Measurements from ENCODE around the gene PIGU.

Gene PIGU

DNA sequence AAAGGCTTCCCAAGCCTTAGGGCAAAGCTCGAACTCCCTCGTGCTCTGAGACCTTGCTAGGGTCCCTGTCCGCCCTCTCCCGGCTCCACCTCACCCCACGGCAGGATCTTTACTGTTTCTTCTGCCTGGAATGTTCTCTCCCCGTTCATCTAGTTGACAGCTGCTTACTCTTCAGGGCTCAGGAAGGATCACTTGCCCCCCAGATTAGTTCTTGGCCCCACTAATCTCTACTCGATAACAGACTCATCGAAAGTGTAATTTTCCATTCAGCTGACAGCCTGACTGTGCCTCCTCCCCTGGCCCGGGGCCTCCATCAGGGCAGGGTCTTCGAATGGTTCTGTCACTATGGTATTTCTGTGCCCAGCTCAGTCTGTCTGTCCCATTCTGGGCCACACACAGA is 115.2 kb downstream of the PIGU start:
- peaks cover 3% of the 10 kb centered on the region for H3K4me1 ChIP-seq (ENCODE audit: control insufficient read depth, insufficient read depth, low read length, poor library complexity, severe bottlenecking)
- no peak overlapping the region for H3K4me3 ChIP-seq (ENCODE audit: insufficient read depth, low read depth, low read length, poor library complexity, severe bottlenecking)
- DNase-seq: no peak
- H3K9me3 ChIP-seq (ENCODE audit: control insufficient read depth, low read length): no peaks in the 10 kb centered on the region
- H3K27me3 ChIP-seq (replicated peaks; ENCODE audit: control insufficient read depth, insufficient read depth, low read length, poor library complexity, severe bottlenecking): no peaks in the 10 kb centered on the region
- H3K36me3 ChIP-seq (ENCODE audit: control insufficient read depth, insufficient read depth, low read length): no peaks in the 10 kb centered on the region
- no peak overlapping the region for H3K27ac ChIP-seq (ENCODE audit: insufficient read depth, low read length, poor library complexity, severe bottlenecking)

DNA sequence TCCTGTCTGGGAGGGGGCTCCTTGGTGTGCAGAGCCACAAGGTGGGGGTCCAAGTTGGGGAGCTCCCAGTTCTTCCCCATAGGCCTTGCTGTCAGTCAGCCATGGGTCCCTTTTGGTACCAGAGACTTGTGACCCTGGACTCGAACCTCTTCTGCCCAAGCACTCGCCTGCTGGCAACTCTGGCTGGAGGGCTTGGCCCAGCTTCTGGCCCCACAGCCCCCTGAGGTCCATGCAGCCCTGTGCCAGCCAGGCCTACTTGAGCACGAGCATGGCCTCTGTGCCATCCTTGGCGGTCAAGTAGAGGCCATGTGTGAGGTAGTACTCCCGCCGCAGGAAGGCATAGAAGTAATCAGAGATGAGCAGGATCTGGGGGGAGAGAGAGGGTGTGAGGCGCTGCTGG is 116.3 kb downstream of the PIGU start:
- Histone ChIP-seq H3K27me3 (replicated peaks; ENCODE audit: control insufficient read depth, insufficient read depth, low read length, poor library complexity, severe bottlenecking) (no peaks in the 10 kb centered on the region), H3K9me3 (ENCODE audit: control insufficient read depth, low read length) (no peaks in the 10 kb centered on the region), H3K4me3 (ENCODE audit: insufficient read depth, low read depth, low read length, poor library complexity, severe bottlenecking) (no peak overlapping the region), H3K4me1 (ENCODE audit: control insufficient read depth, insufficient read depth, low read length, poor library complexity, severe bottlenecking) (peaks cover 3% of the 10 kb centered on the region), H3K27ac (ENCODE audit: insufficient read depth, low read length, poor library complexity, severe bottlenecking) (no peak overlapping the region), H3K36me3 (ENCODE audit: control insufficient read depth, insufficient read depth, low read length) (no peaks in the 10 kb centered on the region)
- no peak for DNase-seq

GRCh38 chr20:34560141-34560523 is 116.8 kb downstream of the PIGU start:
- Histone ChIP-seq H3K9me3 (ENCODE audit: control insufficient read depth, low read length) (no peaks in the 10 kb centered on the region), H3K4me3 (ENCODE audit: insufficient read depth, low read depth, low read length, poor library complexity, severe bottlenecking) (no peak overlapping the region), H3K27ac (ENCODE audit: insufficient read depth, low read length, poor library complexity, severe bottlenecking) (no peak overlapping the region), H3K27me3 (replicated peaks; ENCODE audit: control insufficient read depth, insufficient read depth, low read length, poor library complexity, severe bottlenecking) (no peaks in the 10 kb centered on the region), H3K36me3 (ENCODE audit: control insufficient read depth, insufficient read depth, low read length) (no peaks in the 10 kb centered on the region), H3K4me1 (ENCODE audit: control insufficient read depth, insufficient read depth, low read length, poor library complexity, severe bottlenecking) (peaks cover 3% of the 10 kb centered on the region)
- no peak for DNase-seq

DNA sequence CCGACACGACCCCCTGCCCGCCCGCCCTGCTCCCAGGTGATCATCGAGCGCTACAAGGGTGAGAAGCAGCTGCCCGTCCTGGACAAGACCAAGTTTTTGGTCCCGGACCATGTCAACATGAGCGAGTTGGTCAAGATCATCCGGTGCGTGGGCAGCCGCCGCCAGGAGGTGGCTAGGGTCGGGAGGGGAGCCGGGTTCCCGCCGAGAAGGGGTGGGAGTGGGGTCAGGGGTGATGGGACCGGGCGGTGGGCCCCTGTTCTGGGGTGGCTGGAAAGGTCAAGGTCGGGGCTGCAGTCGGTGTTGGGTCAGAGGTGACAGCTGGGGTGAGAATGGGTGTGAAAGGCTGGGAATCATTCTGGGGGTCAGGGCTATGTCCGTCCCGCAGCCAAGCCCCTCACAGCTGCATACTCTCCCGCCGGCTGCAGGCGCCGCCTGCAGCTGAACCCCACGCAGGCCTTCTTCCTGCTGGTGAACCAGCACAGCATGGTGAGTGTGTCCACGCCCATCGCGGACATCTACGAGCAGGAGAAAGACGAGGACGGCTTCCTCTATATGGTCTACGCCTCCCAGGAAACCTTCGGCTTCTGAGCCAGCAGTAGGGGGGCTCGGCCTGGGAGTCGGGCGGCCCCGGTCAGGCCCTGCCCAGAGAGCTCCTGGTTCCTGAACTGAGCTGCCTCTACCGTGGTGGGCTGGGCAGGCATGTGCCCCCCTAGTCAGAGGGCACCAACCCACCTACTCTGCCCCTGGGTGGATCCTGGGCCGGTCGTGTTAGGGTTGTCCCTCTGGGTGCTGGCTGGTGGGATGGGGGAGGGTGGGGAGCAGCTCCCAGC is 117.4 kb downstream of the PIGU start:
- Histone ChIP-seq H3K36me3 (ENCODE audit: control insufficient read depth, insufficient read depth, low read length) (no peaks in the 10 kb centered on the region), H3K4me1 (ENCODE audit: control insufficient read depth, insufficient read depth, low read length, poor library complexity, severe bottlenecking) (peaks cover 3% of the 10 kb centered on the region), H3K4me3 (ENCODE audit: insufficient read depth, low read depth, low read length, poor library complexity, severe bottlenecking) (no peak overlapping the region), H3K27ac (ENCODE audit: insufficient read depth, low read length, poor library complexity, severe bottlenecking) (no peak overlapping the region), H3K9me3 (ENCODE audit: control insufficient read depth, low read length) (no peaks in the 10 kb centered on the region), H3K27me3 (replicated peaks; ENCODE audit: control insufficient read depth, insufficient read depth, low read length, poor library complexity, severe bottlenecking) (no peaks in the 10 kb centered on the region)
- DNase-seq: no peak

GRCh38 chr20:34558320-34559218 is 118.3 kb downstream of the PIGU start, which contains the start of gene MAP1LC3A:
MAP1LC3A (plus strand) TSS chr20:34558718; CDS start chr20:34558869, 151 bp downstream.
- no peaks in the 10 kb centered on the region for H3K36me3 ChIP-seq (ENCODE audit: control insufficient read depth, insufficient read depth, low read length)
- no peaks in the 10 kb centered on the region for H3K27me3 ChIP-seq (replicated peaks; ENCODE audit: control insufficient read depth, insufficient read depth, low read length, poor library complexity, severe bottlenecking)
- peak within 1 kb of the TSS; percentile 93 for H3K27ac ChIP-seq (ENCODE audit: insufficient read depth, low read length, poor library complexity, severe bottlenecking)
- H3K9me3 ChIP-seq (ENCODE audit: control insufficient read depth, low read length): no peaks in the 10 kb centered on the region
- peaks cover 3% of the 10 kb centered on the region for H3K4me1 ChIP-seq (ENCODE audit: control insufficient read depth, insufficient read depth, low read length, poor library complexity, severe bottlenecking)
- DNase-seq: peak; percentile 95 to 98 (median 97)
- H3K4me3 ChIP-seq (ENCODE audit: insufficient read depth, low read depth, low read length, poor library complexity, severe bottlenecking): peak within 1 kb of the TSS; percentile 70

GRCh38 chr20:34557936-34558319 is 119.0 kb downstream of the PIGU start:
- H3K4me1 ChIP-seq (ENCODE audit: control insufficient read depth, insufficient read depth, low read length, poor library complexity, severe bottlenecking): peaks cover 3% of the 10 kb centered on the region
- peak overlapping the region; percentile 93 for H3K27ac ChIP-seq (ENCODE audit: insufficient read depth, low read length, poor library complexity, severe bottlenecking)
- H3K9me3 ChIP-seq (ENCODE audit: control insufficient read depth, low read length): no peaks in the 10 kb centered on the region

DNA sequence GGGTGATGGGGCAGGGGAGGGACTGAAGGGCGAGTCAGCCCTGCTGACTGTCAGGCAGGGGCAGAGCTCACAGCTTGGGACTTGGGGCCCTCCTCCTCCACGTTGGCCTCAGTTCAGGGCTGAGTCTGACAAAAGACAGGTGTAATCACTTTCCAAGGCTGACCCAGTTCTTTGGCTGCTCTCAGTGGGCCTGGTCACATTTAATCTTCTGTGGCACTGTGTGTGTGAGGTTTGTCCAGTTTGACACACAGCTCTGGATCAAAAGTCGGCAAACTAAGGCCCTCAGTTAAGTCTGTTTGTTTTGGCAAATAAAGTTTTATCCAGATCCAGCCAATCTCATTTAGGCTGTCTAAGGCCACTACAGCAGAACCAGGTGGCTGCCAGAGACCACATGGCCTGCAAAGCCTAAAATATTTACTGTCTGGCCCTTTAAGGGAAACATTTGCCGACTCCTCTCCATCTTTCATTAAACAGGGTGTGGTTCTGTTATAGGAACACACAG is 123.5 kb downstream of the PIGU start:
- Histone ChIP-seq H3K36me3 (ENCODE audit: control insufficient read depth, insufficient read depth, low read length) (no peaks in the 10 kb centered on the region), H3K27ac (ENCODE audit: insufficient read depth, low read length, poor library complexity, severe bottlenecking) (no peak overlapping the region), H3K27me3 (replicated peaks; ENCODE audit: control insufficient read depth, insufficient read depth, low read length, poor library complexity, severe bottlenecking) (no peaks in the 10 kb centered on the region), H3K4me3 (ENCODE audit: insufficient read depth, low read depth, low read length, poor library complexity, severe bottlenecking) (no peak overlapping the region), H3K9me3 (ENCODE audit: control insufficient read depth, low read length) (no peaks in the 10 kb centered on the region), H3K4me1 (ENCODE audit: control insufficient read depth, insufficient read depth, low read length, poor library complexity, severe bottlenecking) (peaks cover 3% of the 10 kb centered on the region)
- no peak for DNase-seq

More at GRCh38 chr20:34557936-34558319, 119.0 kb downstream of the PIGU start:
- H3K4me3 ChIP-seq (ENCODE audit: insufficient read depth, low read depth, low read length, poor library complexity, severe bottlenecking): peak overlapping the region; percentile 70
- no peaks in the 10 kb centered on the region for H3K36me3 ChIP-seq (ENCODE audit: control insufficient read depth, insufficient read depth, low read length)
- no peaks in the 10 kb centered on the region for H3K27me3 ChIP-seq (replicated peaks; ENCODE audit: control insufficient read depth, insufficient read depth, low read length, poor library complexity, severe bottlenecking)
- DNase-seq: no peak

DNA sequence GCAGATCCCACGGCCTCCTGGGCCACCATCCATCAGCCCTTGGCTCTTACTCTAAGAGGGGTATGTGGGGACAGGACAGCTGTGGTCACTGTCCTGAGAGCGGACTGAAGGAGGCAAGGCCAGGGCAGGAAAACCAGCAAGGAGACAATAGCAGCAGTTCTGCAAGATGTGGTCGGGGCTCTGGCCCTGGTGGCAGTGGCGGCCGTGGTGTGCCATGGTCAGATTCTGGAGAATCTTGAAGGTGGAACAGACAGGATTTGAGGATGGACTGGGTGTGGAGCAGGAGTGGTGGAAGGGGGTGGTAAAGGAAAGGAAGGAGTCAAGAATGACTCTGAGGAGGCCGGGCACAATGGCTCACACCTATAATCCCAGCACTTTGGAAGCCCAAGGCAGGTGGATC is 124.3 kb downstream of the PIGU start:
- no peak overlapping the region for H3K27ac ChIP-seq (ENCODE audit: insufficient read depth, low read length, poor library complexity, severe bottlenecking)
- H3K4me1 ChIP-seq (ENCODE audit: control insufficient read depth, insufficient read depth, low read length, poor library complexity, severe bottlenecking): no peaks in the 10 kb centered on the region
- no peaks in the 10 kb centered on the region for H3K9me3 ChIP-seq (ENCODE audit: control insufficient read depth, low read length)
- H3K36me3 ChIP-seq (ENCODE audit: control insufficient read depth, insufficient read depth, low read length): no peaks in the 10 kb centered on the region
- no peaks in the 10 kb centered on the region for H3K27me3 ChIP-seq (replicated peaks; ENCODE audit: control insufficient read depth, insufficient read depth, low read length, poor library complexity, severe bottlenecking)
- no peak for DNase-seq
- H3K4me3 ChIP-seq (ENCODE audit: insufficient read depth, low read depth, low read length, poor library complexity, severe bottlenecking): no peak overlapping the region

GRCh38 chr20:34549929-34550305 is 127.0 kb downstream of the PIGU start:
- no peaks in the 10 kb centered on the region for H3K9me3 ChIP-seq (ENCODE audit: control insufficient read depth, low read length)
- H3K4me3 ChIP-seq (ENCODE audit: insufficient read depth, low read depth, low read length, poor library complexity, severe bottlenecking): no peak overlapping the region
- no peaks in the 10 kb centered on the region for H3K4me1 ChIP-seq (ENCODE audit: control insufficient read depth, insufficient read depth, low read length, poor library complexity, severe bottlenecking)
- no peaks in the 10 kb centered on the region for H3K36me3 ChIP-seq (ENCODE audit: control insufficient read depth, insufficient read depth, low read length)
- DNase-seq: no peak
- no peaks in the 10 kb centered on the region for H3K27me3 ChIP-seq (replicated peaks; ENCODE audit: control insufficient read depth, insufficient read depth, low read length, poor library complexity, severe bottlenecking)
- no peak overlapping the region for H3K27ac ChIP-seq (ENCODE audit: insufficient read depth, low read length, poor library complexity, severe bottlenecking)

Data from effector memory CD4-positive, alpha-beta T cell (primary cell).